Ectodermal cell (in vitro differentiated cells): ENCODE data around the gene TSPAN18.

ENCODE experiments used
- H3K27ac ChIP-seq: 2 replicates; pipeline ENCODE4 v1.7.0; 2013; ENCODE audit warnings: mild to moderate bottlenecking, low read depth, low read length; ENCODE audit not compliant: insufficient read depth, poor library complexity, severe bottlenecking
- H3K27me3 ChIP-seq: 2 replicates; pipeline ENCODE4 v1.7.0; 2013; ENCODE audit warnings: mild to moderate bottlenecking, low read length; ENCODE audit not compliant: insufficient read depth, control insufficient read depth, poor library complexity, severe bottlenecking
- H3K36me3 ChIP-seq: one replicate; pipeline ENCODE4 v1.7.0; 2013; ENCODE audit warnings: low read length; ENCODE audit not compliant: control insufficient read depth, insufficient read depth
- H3K4me1 ChIP-seq: one replicate; pipeline ENCODE4 v1.7.0; 2013; ENCODE audit warnings: low read length; ENCODE audit not compliant: control insufficient read depth, insufficient read depth
- H3K4me3 ChIP-seq: 2 replicates; pipeline ENCODE4 v1.7.0; 2013; ENCODE audit warnings: low read depth, low read length, control low read depth; ENCODE audit not compliant: insufficient read depth
- H3K9me3 ChIP-seq: 2 replicates; pipeline ENCODE4 v1.7.0; 2013; ENCODE audit warnings: mild to moderate bottlenecking, low read length, moderate library complexity; ENCODE audit not compliant: control insufficient read depth
- WGBS, 2 experiments: methylation state at CpG; one replicate each; pipeline ENCODE4 v1.1.7; 2013; ENCODE audit warnings: missing lambda C conversion rate in 2 of 2; 5-methylcytosine and 5-hydroxymethylcytosine counted together

TSPAN18 gene

GRCh38 chr11:44776551-44777208 is 49.9 kb downstream of the TSPAN18 start:
- no peaks in the 10 kb centered on the region for H3K27me3 ChIP-seq
- H3K4me3 ChIP-seq = no peak overlapping the region
- 91 to 97% methylated on average over 6 of the region's 6 CpGs for WGBS, 2 experiments
- no peaks in the 10 kb centered on the region for H3K36me3 ChIP-seq
- no peak overlapping the region for H3K27ac ChIP-seq
- peaks cover 29% of the 10 kb centered on the region for H3K4me1 ChIP-seq
- no peaks in the 10 kb centered on the region for H3K9me3 ChIP-seq

- H3K9me3 ChIP-seq = no peaks in the 10 kb centered on the region
- whole genome bisulfite sequencing, 2 experiments = 77 to 80% methylated on average over 6 of the region's 6 CpGs
- H3K4me1 ChIP-seq = peaks cover 29% of the 10 kb centered on the region
- H3K4me3 ChIP-seq = no peak overlapping the region
- no peaks in the 10 kb centered on the region for H3K36me3 ChIP-seq
- no peaks in the 10 kb centered on the region for H3K27me3 ChIP-seq
- H3K27ac ChIP-seq = no peak overlapping the region
These were observed 50.7 kb downstream of the TSPAN18 start for GRCh38 chr11:44777209-44778194.

GRCh38 chr11:44778195-44779100 is 51.7 kb downstream of the TSPAN18 start:
- Histone ChIP-seq H3K4me1 (peaks cover 29% of the 10 kb centered on the region), H3K27ac (no peak overlapping the region), H3K36me3 (no peaks in the 10 kb centered on the region), H3K4me3 (no peak overlapping the region), H3K27me3 (no peaks in the 10 kb centered on the region), H3K9me3 (no peaks in the 10 kb centered on the region)
- WGBS, 2 experiments = 92 to 93% methylated on average over 5 of the region's 5 CpGs

GRCh38 chr11:44779736-44780520 is 53.2 kb downstream of the TSPAN18 start:
- Histone ChIP-seq H3K9me3 (no peaks in the 10 kb centered on the region), H3K4me3 (no peak overlapping the region), H3K27ac (no peak overlapping the region), H3K27me3 (no peaks in the 10 kb centered on the region), H3K4me1 (peaks cover 35% of the 10 kb centered on the region), H3K36me3 (no peaks in the 10 kb centered on the region)
- 91% methylated on average over 10 of the region's 10 CpGs for WGBS, 2 experiments

GRCh38 chr11:44780940-44781631 is 54.3 kb downstream of the TSPAN18 start:
- H3K36me3 ChIP-seq = no peaks in the 10 kb centered on the region
- H3K27ac ChIP-seq = no peak overlapping the region
- H3K27me3 ChIP-seq = no peaks in the 10 kb centered on the region
- WGBS, 2 experiments = 85 to 90% methylated on average over 9 of the region's 9 CpGs
- no peak overlapping the region for H3K4me3 ChIP-seq
- no peaks in the 10 kb centered on the region for H3K9me3 ChIP-seq
- peaks cover 46% of the 10 kb centered on the region for H3K4me1 ChIP-seq

GRCh38 chr11:44781655-44782054 is 54.9 kb downstream of the TSPAN18 start:
- Histone ChIP-seq H3K27ac (no peak overlapping the region), H3K9me3 (no peaks in the 10 kb centered on the region), H3K36me3 (no peaks in the 10 kb centered on the region), H3K4me3 (no peak overlapping the region), H3K27me3 (no peaks in the 10 kb centered on the region), H3K4me1 (peaks cover 46% of the 10 kb centered on the region)
- WGBS, 2 experiments = 93 to 96% methylated on average over 2 of the region's 2 CpGs

- no peaks in the 10 kb centered on the region for H3K27me3 ChIP-seq
- H3K4me3 ChIP-seq = no peak overlapping the region
- no peak overlapping the region for H3K27ac ChIP-seq
- H3K9me3 ChIP-seq = no peaks in the 10 kb centered on the region
- WGBS, 2 experiments = 91 to 96% methylated on average over 4 of the region's 4 CpGs
- peaks cover 39% of the 10 kb centered on the region for H3K4me1 ChIP-seq
- no peaks in the 10 kb centered on the region for H3K36me3 ChIP-seq
These were observed 55.7 kb downstream of the TSPAN18 start for GRCh38 chr11:44782478-44782877.

- Histone ChIP-seq H3K27me3 (no peaks in the 10 kb centered on the region), H3K9me3 (no peaks in the 10 kb centered on the region), H3K27ac (no peak overlapping the region), H3K4me1 (peaks cover 42% of the 10 kb centered on the region), H3K36me3 (no peaks in the 10 kb centered on the region), H3K4me3 (no peak overlapping the region)
- WGBS, 2 experiments = 83 to 86% methylated on average over 8 of the region's 8 CpGs
These were observed 57.6 kb downstream of the TSPAN18 start for GRCh38 chr11:44784436-44784760.

- Histone ChIP-seq H3K27ac (no peak overlapping the region), H3K4me1 (peaks cover 42% of the 10 kb centered on the region), H3K27me3 (no peaks in the 10 kb centered on the region), H3K4me3 (no peak overlapping the region), H3K36me3 (no peaks in the 10 kb centered on the region), H3K9me3 (no peaks in the 10 kb centered on the region)
- WGBS, 2 experiments = 87 to 89% methylated on average over 3 of the region's 3 CpGs
These were observed 58.1 kb downstream of the TSPAN18 start for GRCh38 chr11:44784851-44785250.
